NCI-H526 treated with DMSO at 0.1 percent for 48 hours (cell line): ENCODE measurements around the gene TINAGL1.

ENCODE experiments used
- DNase-seq: peaks from one replicate; lab custom pipeline; 2025; lab: John Stamatoyannopoulos, UW

TINAGL1 gene

GRCh38 chr1:31627301-31627929, 51.1 kb downstream of the TINAGL1 start:
- no peak for DNase-seq

DNA sequence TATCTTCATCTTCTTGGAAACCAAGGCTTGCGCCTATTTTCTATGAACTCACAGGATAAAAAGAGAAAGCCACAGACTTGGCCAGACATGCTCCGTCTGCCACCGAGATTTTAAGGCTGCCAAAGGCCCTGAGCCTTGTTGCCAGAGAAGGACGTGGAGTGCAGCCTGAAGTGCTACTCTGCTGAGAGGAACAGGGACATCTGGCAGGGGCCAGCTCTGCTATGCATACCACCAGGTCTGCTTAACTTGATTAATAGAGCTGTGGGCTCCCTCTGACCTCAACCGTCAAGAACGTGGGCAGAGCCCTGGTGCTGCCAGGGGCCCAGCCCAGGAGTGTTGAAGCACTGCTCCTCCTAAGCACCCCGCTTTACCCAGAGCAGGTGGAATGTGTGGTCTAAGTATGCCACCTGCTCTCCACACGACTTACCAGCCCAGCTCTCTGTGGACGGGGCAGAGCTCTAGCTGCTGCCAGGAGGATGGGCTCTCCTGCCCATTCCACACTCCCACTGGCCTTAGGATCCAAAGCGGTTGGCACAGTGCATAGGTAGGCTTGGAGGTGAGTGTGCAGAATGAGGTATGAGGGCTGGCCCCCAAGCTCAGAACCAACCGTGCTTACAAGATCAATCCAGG, 51.7 kb downstream of the TINAGL1 start:
- no peak for DNase-seq

DNA sequence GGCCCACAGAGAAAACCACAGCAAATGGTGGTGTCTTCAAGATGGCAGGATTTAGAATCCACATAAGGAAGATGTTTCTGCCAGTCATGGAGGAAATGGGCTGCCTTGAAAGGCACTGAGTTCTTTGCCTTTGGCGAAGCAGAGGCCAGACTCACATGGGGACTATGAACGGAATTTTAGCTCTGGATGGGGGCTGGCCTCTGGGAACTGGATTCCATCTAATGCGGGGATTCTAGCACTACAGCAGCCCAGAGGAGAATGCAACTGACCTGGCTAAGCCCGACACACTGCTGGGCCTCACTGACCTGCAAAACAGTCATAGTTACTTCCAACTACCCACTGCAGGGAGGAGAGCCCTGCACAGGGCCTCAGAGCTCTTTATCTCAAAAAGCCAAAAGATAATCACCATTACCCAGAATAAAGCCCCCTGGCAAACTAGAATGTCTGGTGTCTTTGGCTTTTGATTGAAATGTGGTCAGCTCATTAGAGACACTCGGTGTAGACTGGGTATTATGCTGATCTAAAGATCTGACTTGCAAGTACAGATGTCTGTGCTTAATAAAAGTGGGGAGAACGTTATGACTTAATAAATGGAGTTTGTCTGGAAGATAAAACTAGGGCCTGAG, 52.7 kb downstream of the TINAGL1 start:
- no peak for DNase-seq

GRCh38 chr1:31632649-31633048, 56.3 kb downstream of the TINAGL1 start:
- no peak for DNase-seq

GRCh38 chr1:31633117-31633516, 56.8 kb downstream of the TINAGL1 start:
- DNase-seq, result no peak
